ES-I3 (cell line): ENCODE data around the gene KLHDC7A.

Experiments used
- H3K36me3 ChIP-seq: 2 replicates; pipeline ENCODE4 v1.6.1; 2013; ENCODE audit warnings: mild to moderate bottlenecking, low read length, control low read depth, moderate library complexity; ENCODE audit not compliant: insufficient read depth
- H3K4me1 ChIP-seq: 2 replicates; pipeline ENCODE4 v1.6.1; 2013; ENCODE audit warnings: mild to moderate bottlenecking, control low read depth, low read length; ENCODE audit not compliant: insufficient read depth
- H3K9ac ChIP-seq: 2 replicates; pipeline ENCODE4 v1.6.1; 2013; ENCODE audit warnings: low read depth, mild to moderate bottlenecking, low read length, moderate library complexity
- H3K9me3 ChIP-seq: 2 replicates; pipeline ENCODE4 v1.6.1; 2013; ENCODE audit warnings: mild to moderate bottlenecking, low read length, moderate library complexity; ENCODE audit not compliant: control insufficient read depth, insufficient read depth

The KLHDC7A gene

GRCh38 chr1:18463063-18463462 is 17.7 kb upstream of the KLHDC7A start:
- Histone ChIP-seq H3K36me3 (no peaks in the 10 kb centered on the region), H3K4me1 (0 out of 2 replicates have a peak, but pooled peaks cover 6% of the 10 kb centered on the region), H3K9ac (no peak overlapping the region), H3K9me3 (no peaks in the 10 kb centered on the region)

GRCh38 chr1:18463984-18464664 is 16.6 kb upstream of the KLHDC7A start:
- 0 out of 2 replicates have a peak, but pooled peaks cover 6% of the 10 kb centered on the region for H3K4me1 ChIP-seq

GRCh38 chr1:18464665-18465050 is 16.1 kb upstream of the KLHDC7A start:
- H3K9me3 ChIP-seq: no peaks in the 10 kb centered on the region
- H3K9ac ChIP-seq: no peak overlapping the region
- H3K4me1 ChIP-seq: 0 out of 2 replicates have a peak, but pooled peaks cover 5% of the 10 kb centered on the region
- no peaks in the 10 kb centered on the region for H3K36me3 ChIP-seq

More at GRCh38 chr1:18463984-18464664, 16.6 kb upstream of the KLHDC7A start:
- H3K9me3 ChIP-seq: no peaks in the 10 kb centered on the region
- H3K9ac ChIP-seq: no peak overlapping the region
- H3K36me3 ChIP-seq: no peaks in the 10 kb centered on the region

DNA sequence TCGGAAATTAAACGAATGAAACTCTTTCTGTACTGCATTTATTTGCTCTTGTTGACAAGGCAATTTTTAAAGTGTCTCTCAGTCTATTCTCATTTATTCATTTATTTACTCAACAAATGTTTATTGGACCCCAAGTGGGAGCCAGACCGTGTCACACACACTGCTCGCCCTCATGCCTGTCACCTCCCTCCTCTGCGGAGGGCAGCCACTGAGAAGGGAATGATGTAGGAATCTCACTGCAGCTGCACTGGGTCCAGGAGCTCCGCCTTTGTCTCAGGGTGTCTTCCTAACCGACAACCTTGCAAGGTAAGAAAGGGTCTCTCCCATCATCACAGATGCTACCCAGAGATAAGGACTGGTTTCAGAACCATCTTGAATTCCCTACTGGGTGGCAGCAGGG is 14.1 kb upstream of the KLHDC7A start:
- H3K9me3 ChIP-seq: no peaks in the 10 kb centered on the region
- no peak overlapping the region for H3K9ac ChIP-seq
- no peaks in the 10 kb centered on the region for H3K36me3 ChIP-seq
- H3K4me1 ChIP-seq: no peaks in the 10 kb centered on the region

- H3K9ac ChIP-seq: no peak overlapping the region
Observed at GRCh38 chr1:18468570-18468969, 12.2 kb upstream of the KLHDC7A start.

GRCh38 chr1:18469514-18469913 is 11.2 kb upstream of the KLHDC7A start:
- Histone ChIP-seq H3K9ac (no peak overlapping the region), H3K4me1 (no peaks in the 10 kb centered on the region), H3K9me3 (no peaks in the 10 kb centered on the region), H3K36me3 (no peaks in the 10 kb centered on the region)

More at GRCh38 chr1:18468570-18468969, 12.2 kb upstream of the KLHDC7A start:
- Histone ChIP-seq H3K36me3 (no peaks in the 10 kb centered on the region), H3K9me3 (no peaks in the 10 kb centered on the region), H3K4me1 (no peaks in the 10 kb centered on the region)

DNA sequence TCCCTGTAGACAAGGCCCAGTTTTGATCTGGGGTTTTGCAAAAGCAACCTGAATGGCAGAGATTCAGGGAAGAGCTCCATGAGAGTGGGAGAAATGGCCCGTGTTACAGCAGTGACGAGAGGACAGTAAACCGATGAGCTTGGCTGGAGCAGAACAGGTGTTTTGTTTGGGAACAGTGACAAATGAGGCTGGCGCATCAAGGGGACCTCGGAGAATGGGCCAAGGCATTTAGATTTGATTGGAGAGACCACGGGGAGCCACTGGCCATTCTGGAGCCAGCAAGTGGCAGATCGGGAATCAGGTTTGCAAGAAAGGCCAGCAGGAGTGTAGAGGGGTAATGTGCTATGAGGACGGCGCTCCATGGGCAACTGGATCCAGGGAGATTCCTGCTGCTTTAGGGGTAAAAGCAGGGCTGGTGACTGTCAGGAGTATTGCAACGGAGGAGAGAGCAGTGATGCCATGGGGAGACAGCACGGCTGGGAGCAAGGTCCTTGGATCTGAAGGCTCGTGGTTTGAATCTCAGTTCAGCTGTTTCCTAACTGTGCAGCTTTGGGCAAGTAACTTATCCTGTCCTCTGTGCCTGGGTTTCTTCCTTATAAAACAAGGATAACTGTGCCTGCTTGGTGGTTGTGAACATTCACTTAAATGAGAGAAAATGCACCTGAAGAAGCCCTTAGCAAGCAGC is 9.9 kb upstream of the KLHDC7A start:
- Histone ChIP-seq H3K36me3 (no peaks in the 10 kb centered on the region), H3K4me1 (peaks cover 1% of the 10 kb centered on the region; the same call in 1 of the 2 replicates), H3K9ac (no peak overlapping the region), H3K9me3 (no peaks in the 10 kb centered on the region)

GRCh38 chr1:18473195-18473815 is 7.4 kb upstream of the KLHDC7A start:
- Histone ChIP-seq H3K9me3 (no peaks in the 10 kb centered on the region), H3K36me3 (no peaks in the 10 kb centered on the region), H3K9ac (no peak overlapping the region), H3K4me1 (peaks cover 16% of the 10 kb centered on the region)

- H3K9me3 ChIP-seq: no peaks in the 10 kb centered on the region
- H3K36me3 ChIP-seq: no peaks in the 10 kb centered on the region
- no peak overlapping the region for H3K9ac ChIP-seq
- H3K4me1 ChIP-seq: peaks cover 22% of the 10 kb centered on the region
Observed at GRCh38 chr1:18474559-18475175, 6.1 kb upstream of the KLHDC7A start.

GRCh38 chr1:18475234-18475905 is 5.4 kb upstream of the KLHDC7A start:
- Histone ChIP-seq H3K36me3 (no peaks in the 10 kb centered on the region), H3K9me3 (no peaks in the 10 kb centered on the region), H3K9ac (no peak overlapping the region), H3K4me1 (peaks cover 29% of the 10 kb centered on the region)

DNA sequence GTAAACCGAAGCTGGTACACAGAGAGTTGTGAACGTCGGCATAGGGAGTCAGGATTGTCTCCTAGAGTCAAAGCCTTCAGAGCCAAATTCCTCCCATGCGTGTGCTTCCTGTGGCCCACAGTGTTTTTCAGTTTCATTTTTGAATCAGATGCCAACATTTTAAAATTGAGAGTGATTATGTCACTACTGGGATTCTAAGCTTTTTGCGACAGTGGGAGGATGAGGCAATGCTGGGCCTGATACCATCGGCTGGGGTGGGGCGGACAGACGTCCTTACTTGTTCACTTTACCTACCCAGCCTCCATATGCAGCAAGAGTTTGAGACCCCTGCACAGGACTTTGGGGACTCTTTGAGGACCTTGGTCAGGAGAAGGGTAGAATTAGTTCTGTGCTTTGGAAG is 1.3 kb upstream of the KLHDC7A start:
- H3K9me3 ChIP-seq: no peaks in the 10 kb centered on the region
- peaks cover 8% of the 10 kb centered on the region; the same call in 1 of the 2 replicates for H3K36me3 ChIP-seq
- peaks cover 30% of the 10 kb centered on the region for H3K4me1 ChIP-seq
- no peak overlapping the region for H3K9ac ChIP-seq

GRCh38 chr1:18481190-18481920 is 625 bp downstream of the KLHDC7A start:
- H3K36me3 ChIP-seq: peaks cover 18% of the 10 kb centered on the region; the same call in 1 of the 2 replicates
- no peaks in the 10 kb centered on the region for H3K9me3 ChIP-seq
- peak overlapping the region; percentile 38 for H3K9ac ChIP-seq
- H3K4me1 ChIP-seq: peaks cover 24% of the 10 kb centered on the region

DNA sequence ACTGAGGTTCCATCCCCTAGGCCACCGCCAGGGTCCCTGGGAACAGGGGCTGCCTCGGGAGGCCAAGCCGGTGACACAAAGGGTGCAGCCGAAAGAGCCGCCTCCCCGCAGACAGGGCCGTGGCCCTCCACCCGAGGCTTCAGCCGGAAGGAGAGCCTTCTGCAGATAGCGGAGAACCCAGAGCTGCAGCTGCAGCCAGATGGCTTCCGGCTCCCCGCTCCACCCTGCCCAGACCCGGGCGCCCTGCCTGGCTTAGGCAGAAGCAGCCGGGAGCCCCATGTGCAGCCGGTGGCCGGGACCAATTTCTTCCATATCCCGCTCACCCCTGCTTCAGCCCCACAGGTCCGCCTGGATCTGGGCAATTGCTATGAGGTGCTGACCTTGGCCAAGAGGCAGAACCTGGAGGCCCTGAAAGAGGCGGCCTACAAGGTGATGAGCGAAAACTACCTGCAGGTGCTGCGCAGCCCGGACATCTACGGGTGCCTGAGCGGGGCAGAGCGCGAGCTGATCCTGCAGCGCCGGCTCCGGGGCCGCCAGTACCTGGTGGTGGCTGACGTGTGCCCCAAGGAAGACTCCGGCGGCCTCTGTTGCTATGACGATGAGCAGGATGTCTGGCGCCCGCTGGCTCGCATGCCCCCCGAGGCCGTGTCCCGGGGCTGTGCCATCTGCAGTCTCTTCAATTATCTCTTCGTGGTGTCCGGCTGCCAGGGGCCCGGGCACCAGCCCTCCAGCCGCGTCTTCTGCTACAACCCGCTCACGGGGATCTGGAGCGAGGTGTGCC is 1.4 kb downstream of the KLHDC7A start:
- H3K9ac ChIP-seq: peak overlapping the region; percentile 38; the same call in 1 of the 2 replicates
- peaks cover 23% of the 10 kb centered on the region for H3K4me1 ChIP-seq
- no peaks in the 10 kb centered on the region for H3K9me3 ChIP-seq
- H3K36me3 ChIP-seq: peaks cover 18% of the 10 kb centered on the region; the same call in 1 of the 2 replicates
